ENCODE data around the gene TLCD3A. TPM values are rescaled to one million over a fixed set of nuclear protein-coding genes. Genes with fewer than 3 reads are reported as not detected.

Gene TLCD3A
- total RNA-seq: 30.3 and 32.1 TPM in 2 replicates

DNA sequence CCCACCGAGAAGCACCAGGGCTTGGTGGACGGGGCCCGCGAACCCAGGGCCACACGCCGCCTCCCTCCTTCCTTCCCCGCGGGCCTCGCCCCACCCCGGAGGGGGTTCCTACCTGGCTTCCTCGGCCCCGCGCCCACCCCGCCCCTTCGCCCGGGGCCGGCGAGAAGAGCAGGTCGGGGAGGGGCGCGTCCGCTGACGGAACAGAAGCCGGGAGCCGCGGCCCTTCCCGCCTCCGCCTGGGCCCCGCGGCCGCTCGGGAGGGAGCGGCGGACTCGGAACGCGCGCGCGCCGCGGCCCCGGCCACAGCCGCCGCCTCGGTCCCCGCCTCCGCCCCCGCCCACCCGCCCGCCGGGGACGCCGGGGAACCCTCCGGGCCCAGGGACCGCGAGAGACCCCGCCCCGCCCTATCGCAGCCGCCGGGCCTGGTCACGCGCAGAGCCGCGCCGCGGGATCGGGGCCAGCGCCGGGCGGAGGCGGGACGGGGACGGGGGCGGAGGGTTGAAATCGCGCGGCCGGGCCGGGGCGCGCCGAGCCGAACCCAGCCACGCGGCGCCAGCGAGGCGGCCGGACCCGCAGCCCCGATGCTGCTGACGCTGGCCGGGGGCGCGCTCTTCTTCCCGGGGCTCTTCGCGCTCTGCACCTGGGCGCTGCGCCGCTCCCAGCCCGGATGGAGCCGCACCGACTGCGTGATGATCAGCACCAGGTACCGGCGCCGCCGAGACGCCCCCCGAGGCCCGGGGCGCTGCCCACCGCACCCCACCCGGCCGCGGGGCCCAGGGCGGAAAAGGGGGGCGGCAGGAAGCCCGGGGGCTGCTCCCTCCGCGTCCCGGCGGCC lies at the start of gene TLCD3A:
TSS of gene TLCD3A (plus strand) at position 530 of the 835 bp plus-strand sequence. CDS start at position 582, 52 bp downstream.

DNA sequence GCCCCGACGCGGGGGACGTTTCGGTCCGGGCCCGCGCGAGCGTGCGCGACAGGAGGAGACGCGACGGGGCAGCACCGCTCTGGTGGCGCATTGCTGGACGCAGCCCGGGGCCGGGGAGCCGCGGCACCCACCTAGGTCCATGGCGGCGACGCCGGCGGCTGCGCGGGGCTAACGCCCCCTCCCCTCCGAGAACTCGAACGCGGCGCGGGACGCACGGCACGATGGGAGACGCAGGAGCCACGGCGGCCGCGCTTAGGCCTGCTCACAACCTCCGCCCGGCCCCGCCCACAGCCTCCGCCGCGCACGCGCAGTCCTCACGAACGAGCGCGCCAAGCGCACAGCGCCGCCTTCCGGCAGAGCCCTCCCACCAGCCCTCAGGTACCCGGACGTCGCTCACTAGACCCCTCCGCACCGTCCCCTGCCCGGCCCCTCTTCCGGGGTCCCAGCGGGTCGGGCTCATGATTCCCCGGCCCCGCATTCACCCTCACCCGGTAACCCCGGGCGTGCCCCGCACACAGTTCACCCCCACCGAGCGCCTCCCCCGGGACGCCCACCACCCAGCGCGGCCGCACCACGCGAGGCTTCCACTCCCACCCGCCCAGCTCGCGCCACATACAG lies 19.7 kb downstream of the TLCD3A start, which contains the start of gene GEMIN4:
TSS of gene GEMIN4 (minus strand) at position 263 of the 618 bp plus-strand sequence. CDS start at position 141, 122 bp downstream.

DNA sequence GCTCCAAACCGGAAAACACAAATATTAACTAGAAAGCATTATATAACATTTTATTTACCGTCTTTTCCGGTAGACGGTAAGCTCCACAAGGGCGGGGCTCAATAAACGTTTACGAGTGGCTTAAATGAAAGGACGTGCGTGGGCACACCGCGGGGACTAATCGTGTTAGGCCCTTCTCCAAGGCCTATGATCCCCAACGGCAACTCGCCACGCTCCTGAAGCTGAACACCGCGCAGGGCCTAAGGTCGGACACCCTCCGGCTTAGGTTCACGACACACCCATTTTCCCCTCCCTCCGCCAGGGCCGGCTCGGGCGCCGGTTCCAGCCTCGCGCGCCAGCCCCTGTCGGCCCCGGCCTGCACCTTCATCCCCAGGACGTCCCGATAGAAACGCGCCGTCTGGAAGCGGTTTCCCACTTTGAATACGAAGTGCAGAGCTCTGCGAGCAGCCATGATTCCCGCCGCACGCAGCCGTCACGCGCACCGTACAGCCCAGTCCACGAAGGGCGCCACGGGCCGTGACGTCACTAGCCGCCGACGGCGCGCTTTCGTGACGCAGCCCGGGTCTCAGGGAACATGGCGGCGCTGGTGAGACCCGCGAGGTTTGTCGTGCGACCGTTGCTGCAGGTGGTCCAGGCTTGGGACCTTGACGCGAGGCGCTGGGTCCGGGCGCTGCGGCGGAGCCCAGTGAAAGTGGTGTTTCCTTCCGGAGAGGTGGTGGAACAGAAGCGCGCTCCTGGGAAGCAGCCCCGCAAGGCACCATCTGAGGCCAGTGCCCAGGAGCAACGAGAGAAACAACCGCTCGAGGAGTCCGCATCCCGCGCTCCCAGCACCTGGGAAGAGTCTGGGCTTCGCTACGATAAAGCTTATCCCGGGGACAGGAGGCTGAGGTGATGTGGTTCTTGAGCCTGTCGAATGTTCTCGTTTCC lies 49.7 kb downstream of the TLCD3A start, which contains the start of the genes GLOD4 and MRM3:
TSS of gene GLOD4 (minus strand) at position 476 of the 927 bp plus-strand sequence. CDS start at position 451, 25 bp downstream.
TSS of gene MRM3 (plus strand) at position 549 of the 927 bp plus-strand sequence. CDS start at position 575, 26 bp downstream.

Other genes with a start within 250 kb of the TLCD3A start
- 18.4 and 32.1 TPM in 2 replicates for gene VPS53, start 17.8 kb upstream of the TLCD3A start, total RNA-seq
- 8.0 and 16.7 TPM in 2 replicates for gene GEMIN4, start 19.7 kb downstream of the TLCD3A start, total RNA-seq
- gene GLOD4, start 49.7 kb downstream of the TLCD3A start, total RNA-seq: 55.2 and 145 TPM in 2 replicates
- 13.1 and 17.8 TPM in 2 replicates for gene MRM3, start 49.8 kb downstream of the TLCD3A start, total RNA-seq
- gene NXN, start 247.2 kb downstream of the TLCD3A start, total RNA-seq: 35.0 and 55.8 TPM in 2 replicates